ENCODE data around the gene PCDHB11. TPM values are rescaled to one million over a fixed set of nuclear protein-coding genes. Genes with fewer than 3 reads are reported as not detected.
"Not testable (repeated sequence)": the region's sequence is repeated elsewhere in the genome, so short reads cannot be mapped to it uniquely, and the experiment has no call there.

PCDHB11 gene
- total RNA-seq, 1 donor from 2014 or later = 2.0 TPM

DNA sequence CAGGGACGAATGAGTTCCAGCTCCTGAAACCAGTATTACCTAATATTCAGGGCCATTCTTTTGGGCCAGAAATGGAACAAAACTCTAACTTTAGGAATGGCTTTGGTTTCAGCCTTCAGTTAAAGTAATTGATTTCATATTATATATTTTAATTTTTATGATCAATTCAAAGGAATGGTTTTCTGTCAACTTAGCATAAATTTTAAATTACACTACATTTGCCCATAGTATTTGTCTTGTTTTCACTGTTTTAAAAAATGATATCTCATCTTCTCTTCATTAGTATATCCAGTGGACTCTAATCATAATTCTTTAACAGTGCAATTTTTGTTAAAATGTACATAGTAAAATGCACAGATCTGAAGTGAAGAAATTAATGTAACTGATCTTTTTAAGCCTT lies 19.1 kb upstream of the PCDHB11 start:
- Histone ChIP-seq H3K4me1 (no peaks in the 10 kb centered on the region), H3K4me3 (no peak overlapping the region), H3K27ac (no peak overlapping the region), H3K36me3 (no peaks in the 10 kb centered on the region), H3K9me3 (peaks cover 7% of the 10 kb centered on the region), H3K27me3 (peaks cover 14% of the 10 kb centered on the region)
- TF ChIP-seq, protein P1, sequence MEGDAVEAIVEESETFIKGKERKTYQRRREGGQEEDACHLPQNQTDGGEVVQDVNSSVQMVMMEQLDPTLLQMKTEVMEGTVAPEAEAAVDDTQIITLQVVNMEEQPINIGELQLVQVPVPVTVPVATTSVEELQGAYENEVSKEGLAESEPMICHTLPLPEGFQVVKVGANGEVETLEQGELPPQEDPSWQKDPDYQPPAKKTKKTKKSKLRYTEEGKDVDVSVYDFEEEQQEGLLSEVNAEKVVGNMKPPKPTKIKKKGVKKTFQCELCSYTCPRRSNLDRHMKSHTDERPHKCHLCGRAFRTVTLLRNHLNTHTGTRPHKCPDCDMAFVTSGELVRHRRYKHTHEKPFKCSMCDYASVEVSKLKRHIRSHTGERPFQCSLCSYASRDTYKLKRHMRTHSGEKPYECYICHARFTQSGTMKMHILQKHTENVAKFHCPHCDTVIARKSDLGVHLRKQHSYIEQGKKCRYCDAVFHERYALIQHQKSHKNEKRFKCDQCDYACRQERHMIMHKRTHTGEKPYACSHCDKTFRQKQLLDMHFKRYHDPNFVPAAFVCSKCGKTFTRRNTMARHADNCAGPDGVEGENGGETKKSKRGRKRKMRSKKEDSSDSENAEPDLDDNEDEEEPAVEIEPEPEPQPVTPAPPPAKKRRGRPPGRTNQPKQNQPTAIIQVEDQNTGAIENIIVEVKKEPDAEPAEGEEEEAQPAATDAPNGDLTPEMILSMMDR (IDR thresholded peaks at IDR 0.05) = no peak
- ATAC-seq (no peak), DNase-seq (no peak)
- intact Hi-C loops (cut with DNase I) = no loop called here

GRCh38 chr5:141182248-141182647 lies 17.2 kb upstream of the PCDHB11 start, which contains the start of gene PCDHB16:
PCDHB16 (plus strand) TSS chr5:141182387; CDS start chr5:141182560, 173 bp downstream.
- Histone ChIP-seq H3K27me3 (peaks cover 7% of the 10 kb centered on the region), H3K4me1 (no peaks in the 10 kb centered on the region), H3K36me3 (no peaks in the 10 kb centered on the region), H3K4me3 (peak within 1 kb of the TSS; percentile 28), H3K27ac (no peak within 1 kb of the TSS), H3K9me3 (peaks cover 3% of the 10 kb centered on the region)
- ATAC-seq = peak; percentile 44
- no peak for DNase-seq
- intact Hi-C loops (cut with DNase I) = no loop called here
- TF ChIP-seq, protein P1 (IDR thresholded peaks at IDR 0.05) = peak; percentile 37

- H3K27me3 ChIP-seq; H3K36me3 ChIP-seq; intact Hi-C loops (cut with DNase I); H3K27ac ChIP-seq; H3K4me1 ChIP-seq; ATAC-seq; DNase-seq; H3K4me3 ChIP-seq; H3K9me3 ChIP-seq: not testable (repeated sequence)
Measured at GRCh38 chr5:141184117-141184855, 15.1 kb upstream of the PCDHB11 start.

- ATAC-seq (peak; percentile 29), DNase-seq (no peak)
- Histone ChIP-seq H3K4me3 (peak within 1 kb of the TSS; percentile 14), H3K4me1 (no peaks in the 10 kb centered on the region), H3K36me3 (no peaks in the 10 kb centered on the region), H3K27ac (no peak within 1 kb of the TSS), H3K27me3 (peaks cover 7% of the 10 kb centered on the region), H3K9me3 (peaks cover 4% of the 10 kb centered on the region)
- TF ChIP-seq, protein P1 (IDR thresholded peaks at IDR 0.05) = peak; percentile 45
- intact Hi-C loops (cut with DNase I) = no loop called here
Measured at GRCh38 chr5:141186897-141187512, 12.4 kb upstream of the PCDHB11 start, which contains the start of gene PCDHB9. PCDHB9 (plus strand) TSS chr5:141187161; CDS start chr5:141187319, 158 bp downstream.

- DNase-seq; intact Hi-C loops (cut with DNase I); ATAC-seq; H3K4me1 ChIP-seq; H3K27ac ChIP-seq; H3K36me3 ChIP-seq; H3K27me3 ChIP-seq; H3K4me3 ChIP-seq: not testable (repeated sequence)
- peaks cover 16% of the 10 kb centered on the region for H3K9me3 ChIP-seq
Measured at GRCh38 chr5:141188682-141189081, 10.7 kb upstream of the PCDHB11 start.

- intact Hi-C loops (cut with DNase I); H3K27me3 ChIP-seq; H3K4me3 ChIP-seq; ATAC-seq; H3K36me3 ChIP-seq; DNase-seq; H3K4me1 ChIP-seq; H3K27ac ChIP-seq: not testable (repeated sequence)
- H3K9me3 ChIP-seq = peaks cover 16% of the 10 kb centered on the region
Measured at GRCh38 chr5:141189131-141189530, 10.3 kb upstream of the PCDHB11 start.

- Histone ChIP-seq H3K9me3 (peaks cover 28% of the 10 kb centered on the region), H3K4me3 (no peak within 1 kb of the TSS), H3K27ac (no peak within 1 kb of the TSS), H3K4me1 (no peaks in the 10 kb centered on the region), H3K27me3 (no peaks in the 10 kb centered on the region), H3K36me3 (no peaks in the 10 kb centered on the region)
- TF ChIP-seq, protein P1 (IDR thresholded peaks at IDR 0.05) = peak; percentile 40
- intact Hi-C loops (cut with DNase I) = no loop called here
- no peak for DNase-seq
- peak; percentile 41 for ATAC-seq
Measured at GRCh38 chr5:141192110-141192725, 7.2 kb upstream of the PCDHB11 start, which contains the start of gene PCDHB10. PCDHB10 (plus strand) TSS chr5:141192353; CDS start chr5:141192553, 200 bp downstream.

- H3K27ac ChIP-seq; intact Hi-C loops (cut with DNase I); ATAC-seq; H3K4me1 ChIP-seq; H3K36me3 ChIP-seq; H3K27me3 ChIP-seq; DNase-seq; H3K4me3 ChIP-seq: not testable (repeated sequence)
- peaks cover 38% of the 10 kb centered on the region for H3K9me3 ChIP-seq
Measured at GRCh38 chr5:141194332-141194731, 5.1 kb upstream of the PCDHB11 start.
